GM19238 (cell line): Measurements from ENCODE around the gene CNN3.
A peak's percentile ranks its signal among the peaks of the same experiment; 100 is the strongest.

Experiments used
- DNase-seq: peaks from one replicate; pipeline ENCODE4 v3.0.0; 2011; ENCODE audit warnings: low spot score; ENCODE audit not compliant: insufficient read length

The CNN3 gene

GRCh38 chr1:94926915-94927404 is at the start of gene CNN3:
CNN3 (minus strand) TSS chr1:94927110; CDS start chr1:94926894, 216 bp downstream.
- DNase-seq: peak; percentile 68

DNA sequence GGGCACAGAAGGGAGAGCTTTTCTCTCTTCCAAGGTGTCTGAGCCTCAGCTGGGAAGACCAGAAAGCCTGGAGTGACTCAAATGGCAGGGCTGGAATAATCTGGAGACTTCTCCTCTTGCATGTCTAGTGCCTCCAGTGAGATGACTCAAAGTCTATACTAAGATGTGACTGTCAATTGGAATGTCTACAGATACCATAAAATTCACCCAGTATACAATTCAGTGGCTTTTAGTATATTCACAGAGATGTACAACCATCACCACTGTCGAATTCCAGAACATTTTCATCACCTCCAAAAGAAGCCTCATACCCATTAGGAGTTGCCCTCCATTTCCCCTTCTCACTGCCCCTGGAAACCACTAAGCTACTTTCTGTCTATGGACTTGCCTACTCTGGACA is 47.9 kb upstream of the CNN3 start:
- DNase-seq: no peak

DNA sequence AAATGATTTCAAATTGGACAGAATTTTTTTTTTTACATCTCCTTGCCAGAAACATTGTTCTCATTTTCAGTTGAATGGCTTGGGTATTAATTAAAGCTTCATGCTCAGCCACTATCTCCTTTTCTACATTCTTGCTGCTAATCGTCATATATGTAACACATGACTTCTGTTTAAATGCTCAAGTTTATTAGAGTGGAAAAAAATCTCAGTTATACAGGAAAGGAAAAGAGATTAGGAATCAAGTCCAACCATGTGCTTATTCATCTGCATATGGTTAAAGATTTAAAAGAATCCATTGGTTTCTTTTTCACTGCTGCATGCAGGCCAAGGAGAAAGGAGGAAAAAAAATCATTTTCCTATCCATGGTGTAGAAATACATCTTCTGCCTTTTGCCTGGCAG is 47.3 kb upstream of the CNN3 start:
- DNase-seq: no peak

DNA sequence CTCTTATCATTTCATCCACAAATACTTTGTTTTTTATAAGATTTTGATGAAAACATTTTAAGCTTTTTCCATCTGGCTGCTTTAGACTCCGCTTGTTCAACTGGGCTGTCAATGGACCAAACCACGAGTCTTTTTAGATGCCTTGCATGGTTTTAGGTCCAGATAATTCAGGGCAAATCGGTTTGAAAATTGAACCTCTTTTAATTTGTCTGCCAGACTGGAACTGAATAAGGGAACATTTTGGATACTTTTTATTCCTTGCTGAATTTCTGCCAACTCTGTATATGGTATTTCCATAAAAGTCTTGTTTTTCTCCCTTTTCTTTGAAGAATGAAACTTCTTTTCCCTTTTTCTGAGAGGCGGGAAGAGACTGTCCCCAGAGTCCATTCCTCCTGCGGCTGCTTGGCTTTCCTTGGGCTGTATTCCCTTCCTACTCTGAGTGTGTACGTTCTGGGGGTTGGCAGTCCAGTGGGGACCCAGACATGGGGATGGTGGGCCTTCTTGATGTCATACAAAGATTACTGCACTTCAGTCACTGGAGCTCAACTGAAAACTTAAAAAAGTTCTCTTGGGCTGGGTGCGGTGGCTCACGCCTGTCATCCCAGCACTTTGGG is 46.5 kb upstream of the CNN3 start:
- DNase-seq: no peak

GRCh38 chr1:94971491-94971924 is 44.6 kb upstream of the CNN3 start:
- no peak for DNase-seq

DNA sequence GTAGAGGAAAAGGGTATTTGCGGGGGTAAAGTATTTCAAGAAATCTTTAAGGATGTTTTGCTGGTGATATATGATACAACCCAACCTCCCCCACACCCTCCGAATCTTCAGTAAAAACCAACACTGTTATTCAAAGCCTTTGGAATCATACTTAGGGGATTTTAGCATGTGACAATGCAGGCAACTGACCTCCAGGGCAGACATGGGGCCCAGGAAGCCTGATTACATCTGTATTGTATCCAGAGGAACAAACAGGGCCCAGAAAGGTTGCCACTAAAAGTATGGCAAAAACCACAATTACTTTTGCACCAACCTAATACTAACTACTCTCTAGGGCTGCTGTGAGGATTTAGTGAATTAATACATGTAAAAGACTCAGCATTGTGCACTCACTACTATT is 43.9 kb upstream of the CNN3 start:
- no peak for DNase-seq

GRCh38 chr1:94969137-94969536 is 42.2 kb upstream of the CNN3 start:
- no peak for DNase-seq

GRCh38 chr1:94966033-94966432 is 39.1 kb upstream of the CNN3 start:
- no peak for DNase-seq

DNA sequence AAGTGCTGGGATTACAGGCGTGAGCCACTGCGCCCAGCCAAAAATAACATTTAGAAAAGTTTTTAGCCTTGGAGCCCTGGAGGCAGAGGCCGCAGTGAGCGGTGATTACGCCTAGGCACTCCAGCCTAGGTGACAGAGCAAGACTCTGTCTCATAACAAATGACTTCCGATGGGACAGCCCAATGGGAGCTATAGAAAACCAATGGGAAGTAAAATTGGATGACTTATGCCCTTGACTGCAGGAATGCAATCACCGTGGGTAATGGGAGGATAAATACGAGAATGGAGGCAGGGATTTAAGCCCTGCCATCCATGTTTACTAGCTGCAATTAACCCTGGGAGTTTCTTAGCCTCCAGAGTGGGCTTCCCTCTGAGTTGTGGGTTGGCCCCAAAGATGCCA is 37.0 kb upstream of the CNN3 start:
- no peak for DNase-seq

DNA sequence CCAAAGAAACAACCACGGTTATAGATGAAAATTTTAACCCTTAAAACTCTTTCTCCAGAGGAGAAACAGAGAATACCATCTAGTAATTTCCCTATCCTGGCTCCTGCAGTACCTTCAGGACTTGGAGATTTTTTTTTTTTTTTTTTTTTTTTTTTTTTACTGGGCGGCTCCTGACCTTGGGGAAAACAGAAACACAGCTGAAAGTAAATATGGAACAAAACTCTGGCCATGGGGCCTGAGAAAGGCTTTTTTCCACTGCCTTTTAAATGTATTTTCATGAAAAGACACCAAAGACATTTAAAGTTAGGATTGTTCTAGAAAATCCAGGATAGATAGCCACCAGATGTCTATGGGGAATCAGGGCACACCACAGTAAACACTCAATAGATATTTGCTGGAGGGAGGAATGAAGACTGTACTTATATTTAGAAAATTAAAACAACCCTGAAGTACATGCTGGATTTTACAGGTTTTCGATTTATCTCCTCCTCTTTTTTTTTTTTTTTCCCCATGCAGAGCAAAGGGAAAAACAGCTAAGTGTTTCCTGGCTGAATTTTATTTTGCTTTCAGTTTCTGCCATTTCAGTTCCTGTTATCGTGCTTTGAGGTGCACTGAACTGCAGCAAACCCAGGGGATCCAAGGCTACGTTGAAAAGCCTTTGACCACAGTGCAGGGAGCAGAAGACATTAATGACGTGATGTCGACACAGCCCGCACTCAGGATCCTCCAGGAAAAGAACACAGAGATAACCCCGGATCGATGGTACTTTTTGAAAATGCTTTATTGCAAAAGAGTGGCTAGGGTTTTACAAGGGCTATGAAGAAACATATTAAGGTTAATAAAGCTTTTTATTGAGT is 35.7 kb upstream of the CNN3 start:
- DNase-seq: peak; percentile 42

DNA sequence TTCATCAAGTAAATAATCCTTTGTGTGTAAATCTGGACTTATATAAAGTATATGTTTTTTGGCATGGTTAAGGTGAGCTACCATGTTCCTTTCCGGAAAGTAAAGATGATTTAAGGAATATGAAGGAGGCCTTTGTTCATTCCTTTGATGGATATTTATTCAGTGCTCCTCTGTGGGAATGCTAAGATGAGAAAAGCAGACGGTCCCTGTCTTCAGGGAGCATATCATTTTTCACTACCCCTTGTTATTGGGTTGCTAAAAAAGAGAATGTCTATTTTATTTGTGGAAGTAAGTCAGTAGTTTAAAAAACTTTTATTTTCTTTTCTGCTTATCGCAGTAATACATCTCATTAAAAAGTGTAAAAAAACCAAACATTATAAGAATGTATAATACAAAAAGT is 35.1 kb upstream of the CNN3 start:
- no peak for DNase-seq

DNA sequence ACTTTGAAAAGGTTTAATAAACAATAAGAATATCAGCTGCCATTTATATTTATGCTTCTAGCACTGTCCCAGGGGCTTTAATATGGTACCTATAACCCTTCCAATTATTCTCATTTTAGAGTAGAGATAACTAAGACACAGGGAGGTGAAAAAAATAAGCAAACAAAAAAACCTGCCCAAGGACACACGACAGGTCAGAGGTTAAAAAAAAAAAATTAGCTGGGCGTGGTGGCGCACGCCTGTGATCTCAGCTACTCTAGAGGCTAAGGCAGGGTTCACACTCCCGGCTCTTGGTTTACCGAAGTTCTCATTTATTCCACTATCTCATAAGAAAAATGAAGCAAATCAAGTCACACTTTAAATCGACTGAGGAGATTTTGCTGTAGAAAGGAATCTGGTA is 34.7 kb upstream of the CNN3 start:
- DNase-seq: no peak

DNA sequence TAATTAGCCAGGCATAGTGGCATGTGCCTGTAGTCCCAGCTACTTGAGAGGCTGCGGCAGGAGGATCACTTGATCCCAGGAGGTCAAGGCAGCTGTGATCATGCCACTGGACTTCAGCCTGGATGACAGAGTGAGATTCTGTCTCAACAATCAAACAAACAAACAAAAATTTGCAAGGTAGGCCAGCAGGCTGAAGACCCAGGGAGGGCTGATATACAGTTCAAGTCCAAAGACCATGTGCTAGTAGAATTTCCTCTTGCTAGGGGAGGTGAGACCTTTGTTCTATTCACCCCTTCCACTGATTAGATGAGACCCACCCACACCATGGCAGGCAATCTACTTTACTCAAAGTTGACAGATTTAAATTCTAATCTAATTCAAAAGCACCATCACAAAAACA is 31.2 kb upstream of the CNN3 start:
- no peak for DNase-seq

DNA sequence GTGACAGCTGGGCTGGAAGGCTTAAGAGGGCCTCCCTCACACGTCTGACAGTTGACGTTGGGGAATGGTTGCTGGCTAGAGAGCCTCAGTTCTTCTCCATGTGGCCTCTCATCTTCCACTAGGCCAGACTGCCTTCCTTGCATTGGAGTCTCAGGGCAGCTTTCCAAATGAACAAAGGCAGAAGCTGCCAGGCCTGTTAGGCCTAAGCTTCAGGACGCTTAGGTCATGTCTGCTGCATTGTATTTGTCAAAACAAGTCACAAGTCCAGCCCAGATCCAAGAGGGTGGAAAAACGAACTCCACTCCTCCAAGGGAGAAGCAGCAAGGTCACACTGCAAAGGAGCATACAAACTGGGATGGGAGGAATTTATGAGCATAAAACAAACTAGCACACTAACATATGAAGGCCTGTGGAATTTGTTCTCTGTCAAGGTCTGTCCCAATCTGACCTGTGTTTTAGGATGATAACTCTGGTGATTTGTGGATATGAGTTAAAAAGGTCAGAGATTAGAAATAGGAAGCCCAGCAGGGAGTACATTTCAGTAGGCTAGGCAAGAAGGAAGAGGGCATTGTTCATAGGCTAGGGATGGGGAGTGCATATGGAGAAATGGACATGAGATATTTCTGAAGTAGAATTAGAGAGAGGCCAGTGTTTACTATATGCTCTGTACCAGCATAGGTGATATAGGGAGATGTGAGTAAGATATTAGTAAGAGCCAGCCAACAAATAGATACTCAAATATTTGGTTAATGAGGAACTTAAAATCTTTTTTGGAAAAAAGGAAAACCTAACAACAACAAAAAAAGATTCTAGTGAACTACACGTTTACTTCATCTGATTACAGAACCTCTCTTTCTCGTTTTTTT is 29.1 kb upstream of the CNN3 start:
- no peak for DNase-seq

DNA sequence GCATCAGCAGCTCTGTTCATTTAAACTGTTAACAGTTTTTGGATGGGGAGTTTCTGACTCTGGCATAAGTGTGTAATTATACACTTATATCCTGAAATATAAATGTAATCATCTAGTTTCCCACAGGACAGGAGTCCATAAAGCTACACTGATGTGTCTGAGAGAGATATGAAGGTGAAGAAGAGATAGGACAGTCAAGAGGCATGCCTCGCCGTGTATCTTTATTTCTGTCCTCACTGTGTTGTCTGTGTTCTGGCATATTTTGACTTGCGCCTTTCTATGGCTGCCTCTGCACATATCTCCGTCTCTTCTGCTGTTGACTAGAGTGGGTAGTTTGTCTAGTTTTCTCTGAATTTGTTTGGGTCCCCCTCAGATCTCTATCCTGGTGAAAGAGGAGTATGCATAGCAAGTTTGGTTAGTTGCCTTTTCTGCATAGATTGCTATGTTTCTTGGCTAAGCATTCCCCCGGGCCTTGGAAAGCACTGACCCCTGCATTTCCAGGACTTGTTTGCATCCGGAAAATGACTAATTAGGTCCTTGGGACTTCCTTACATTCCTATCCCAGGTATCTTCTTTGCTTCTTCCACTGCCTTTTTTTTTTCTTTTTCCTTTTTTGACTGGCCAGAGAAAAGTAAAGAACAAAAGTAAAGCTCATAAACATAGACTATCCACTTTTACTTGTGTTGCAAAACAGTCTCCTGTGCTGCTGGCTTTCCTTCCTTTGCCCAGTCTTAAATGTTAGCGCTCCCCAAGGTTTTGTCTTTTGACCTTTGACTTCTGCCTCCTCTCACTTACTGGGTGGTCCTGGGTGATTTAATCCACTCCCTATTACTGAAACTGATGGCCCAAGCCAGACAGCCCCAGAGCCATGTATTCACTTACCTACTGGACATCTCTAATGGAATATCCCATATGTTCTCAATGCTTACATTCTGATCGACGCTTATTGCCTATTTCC is 27.6 kb upstream of the CNN3 start:
- DNase-seq: no peak

DNA sequence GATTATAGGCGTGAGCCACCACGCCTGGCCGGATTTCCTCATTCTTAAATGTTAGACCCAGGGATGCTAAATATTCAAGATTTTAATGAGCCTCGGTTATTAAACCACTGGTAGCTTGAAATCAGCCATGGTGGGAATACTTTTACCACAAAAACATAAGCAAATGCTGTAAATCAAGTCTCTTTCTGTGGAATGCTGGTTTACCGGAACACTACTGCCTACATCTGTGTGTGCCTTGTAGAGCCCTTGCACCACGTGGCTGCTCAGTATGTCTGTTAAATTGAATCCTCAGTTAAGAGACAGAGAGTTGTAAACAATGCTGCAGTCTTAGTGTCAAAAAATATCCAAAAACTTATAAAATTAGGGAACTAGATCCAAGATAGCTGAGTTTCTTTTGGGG is 26.8 kb upstream of the CNN3 start:
- DNase-seq: no peak

- no peak for DNase-seq
These were observed 26.2 kb upstream of the CNN3 start for GRCh38 chr1:94953107-94953506.

GRCh38 chr1:94952539-94952938 is 25.6 kb upstream of the CNN3 start:
- no peak for DNase-seq

DNA sequence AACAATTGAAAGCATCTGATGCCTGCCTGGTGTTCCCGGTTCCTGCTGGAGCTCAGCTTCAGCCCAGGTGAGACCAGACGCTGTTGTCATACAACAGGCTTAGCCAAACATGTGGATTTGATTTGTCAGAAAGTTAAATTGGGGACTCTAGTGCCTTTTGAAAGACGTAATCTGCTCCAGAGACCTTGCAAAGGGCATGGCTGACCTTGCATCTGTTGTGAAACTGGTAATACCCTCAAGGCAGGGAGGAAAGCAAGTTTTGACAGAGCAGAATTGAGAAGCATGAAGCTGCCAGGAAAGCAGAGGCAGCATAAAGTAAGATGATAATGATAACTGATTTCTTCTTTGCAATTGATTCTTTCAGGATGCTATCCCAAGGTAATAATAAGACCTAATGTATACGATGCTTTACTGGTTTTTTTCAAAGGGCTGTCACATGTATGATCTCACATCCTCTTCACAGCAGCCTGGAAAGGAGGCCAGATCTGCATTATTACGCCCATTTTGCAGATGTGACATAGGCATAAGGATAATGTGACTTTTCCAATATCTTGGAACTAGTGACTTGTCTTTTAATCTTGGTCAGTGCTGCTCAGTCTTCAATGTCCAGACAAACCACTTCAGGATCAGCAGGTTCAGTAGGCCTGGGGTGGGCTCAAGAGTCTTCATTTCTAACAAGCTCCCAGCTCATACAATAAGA is 24.7 kb upstream of the CNN3 start:
- no peak for DNase-seq

GRCh38 chr1:94951046-94951445 is 24.1 kb upstream of the CNN3 start:
- DNase-seq: no peak
